ENCODE data around the gene BPIFA3.

- no peak for TF ChIP-seq POLR2A (IDR thresholded peaks at IDR 0.05; ENCODE audit: low read length)
- TF ChIP-seq GATA1 (IDR thresholded peaks at IDR 0.05; ENCODE audit: low read depth, low read length), result no peak
Measured at GRCh38 chr20:33257237-33257636, 40.1 kb downstream of the BPIFA3 start.

Measured in erythroblast (primary cell).